ENCODE results near the gene PPP1R15A.
"Not testable (repeated sequence)": the region's sequence is repeated elsewhere in the genome, so short reads cannot be mapped to it uniquely, and the experiment has no call there.

PPP1R15A gene

GRCh38 chr19:48841571-48841970 is 30.6 kb upstream of the PPP1R15A start:
- Histone ChIP-seq H3K4me3 (ENCODE audit: low read length) (no peak overlapping the region), H3K27me3 (ENCODE audit: control insufficient read depth, insufficient read depth, low read length) (peaks cover 5% of the 10 kb centered on the region), H3K9ac (ENCODE audit: low read length) (no peak overlapping the region), H3K9me3 (ENCODE audit: control insufficient read depth, low read length) (no peaks in the 10 kb centered on the region), H3K4me1 (ENCODE audit: control insufficient read depth, insufficient read depth, low read length) (peaks cover 5% of the 10 kb centered on the region), H3K36me3 (ENCODE audit: control insufficient read depth, insufficient read depth, low read length) (no peaks in the 10 kb centered on the region)

DNA sequence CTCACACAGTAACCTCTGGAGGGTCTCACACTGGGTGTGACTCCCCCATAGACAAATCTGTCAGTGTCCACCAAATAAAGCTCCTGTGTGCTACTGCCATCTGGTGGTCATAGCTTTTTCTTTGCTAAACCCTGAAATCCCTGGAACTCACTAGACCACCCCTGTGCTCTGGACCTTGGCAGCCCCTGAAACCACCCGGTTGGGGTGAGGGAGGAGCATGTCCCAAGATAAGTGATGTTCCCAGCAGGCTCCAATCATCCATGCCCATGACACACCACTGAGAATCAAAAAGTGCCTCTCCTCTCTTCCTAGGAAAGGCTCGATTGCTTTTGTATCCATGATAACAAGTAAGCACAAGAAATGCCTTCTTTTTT is 29.4 kb upstream of the PPP1R15A start:
- H3K9me3 ChIP-seq (ENCODE audit: control insufficient read depth, low read length) = no peaks in the 10 kb centered on the region
- H3K27me3 ChIP-seq (ENCODE audit: control insufficient read depth, insufficient read depth, low read length) = no peaks in the 10 kb centered on the region
- no peaks in the 10 kb centered on the region for H3K36me3 ChIP-seq (ENCODE audit: control insufficient read depth, insufficient read depth, low read length)
- H3K4me3 ChIP-seq (ENCODE audit: low read length) = no peak overlapping the region
- no peaks in the 10 kb centered on the region for H3K4me1 ChIP-seq (ENCODE audit: control insufficient read depth, insufficient read depth, low read length)
- H3K9ac ChIP-seq (ENCODE audit: low read length) = no peak overlapping the region

DNA sequence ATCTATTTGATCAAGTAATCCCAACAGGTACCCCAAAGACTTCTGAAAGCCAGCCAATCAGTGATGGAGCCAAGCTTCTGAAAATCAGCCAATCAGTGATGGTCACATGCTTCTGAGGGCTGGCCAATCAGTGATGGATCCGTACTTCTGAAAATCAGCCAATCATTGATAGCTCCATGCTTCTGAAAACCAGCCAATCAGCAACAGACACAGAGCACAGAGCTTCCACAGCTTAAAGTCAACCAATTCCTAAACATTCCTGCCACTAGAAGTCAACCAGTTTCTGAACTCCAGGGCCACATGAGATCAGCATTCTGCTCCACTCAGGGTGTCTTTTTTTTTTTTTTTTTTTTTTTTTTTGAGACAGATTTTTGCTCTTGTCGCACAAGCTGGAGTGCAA is 27.7 kb upstream of the PPP1R15A start:
- no peaks in the 10 kb centered on the region for H3K27me3 ChIP-seq (ENCODE audit: control insufficient read depth, insufficient read depth, low read length)
- H3K4me1 ChIP-seq (ENCODE audit: control insufficient read depth, insufficient read depth, low read length) = no peaks in the 10 kb centered on the region
- no peak overlapping the region for H3K4me3 ChIP-seq (ENCODE audit: low read length)
- H3K9me3 ChIP-seq (ENCODE audit: control insufficient read depth, low read length) = no peaks in the 10 kb centered on the region
- no peak overlapping the region for H3K9ac ChIP-seq (ENCODE audit: low read length)
- no peaks in the 10 kb centered on the region for H3K36me3 ChIP-seq (ENCODE audit: control insufficient read depth, insufficient read depth, low read length)

- no peaks in the 10 kb centered on the region for H3K27me3 ChIP-seq (ENCODE audit: control insufficient read depth, insufficient read depth, low read length)
- no peak overlapping the region for H3K4me3 ChIP-seq (ENCODE audit: low read length)
- no peaks in the 10 kb centered on the region for H3K4me1 ChIP-seq (ENCODE audit: control insufficient read depth, insufficient read depth, low read length)
- H3K36me3 ChIP-seq (ENCODE audit: control insufficient read depth, insufficient read depth, low read length) = no peaks in the 10 kb centered on the region
- H3K9ac ChIP-seq (ENCODE audit: low read length) = no peak overlapping the region
- no peaks in the 10 kb centered on the region for H3K9me3 ChIP-seq (ENCODE audit: control insufficient read depth, low read length)
Measured at GRCh38 chr19:48845384-48845783, 26.8 kb upstream of the PPP1R15A start.

DNA sequence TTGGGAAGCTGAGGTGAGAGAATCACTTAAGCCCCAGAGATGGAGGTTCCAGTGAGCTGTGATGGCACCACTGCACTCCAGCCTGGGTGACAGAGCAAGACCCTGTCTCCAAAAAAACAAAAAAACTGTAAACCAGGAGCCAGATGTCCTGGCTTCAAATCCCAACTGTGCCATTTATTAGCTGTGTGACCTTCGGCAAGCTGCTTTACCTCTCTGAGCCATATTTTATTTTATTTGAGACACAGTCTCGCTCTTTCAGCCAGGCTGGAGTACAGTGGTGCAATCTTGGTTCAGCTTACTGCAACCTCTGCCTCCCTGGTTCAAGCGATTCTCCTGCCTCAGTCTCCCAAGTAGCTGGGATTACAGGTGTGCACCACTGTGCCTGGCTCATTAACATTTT is 25.6 kb upstream of the PPP1R15A start:
- H3K27me3 ChIP-seq (ENCODE audit: control insufficient read depth, insufficient read depth, low read length); H3K4me1 ChIP-seq (ENCODE audit: control insufficient read depth, insufficient read depth, low read length); H3K9me3 ChIP-seq (ENCODE audit: control insufficient read depth, low read length); H3K4me3 ChIP-seq (ENCODE audit: low read length); H3K9ac ChIP-seq (ENCODE audit: low read length); H3K36me3 ChIP-seq (ENCODE audit: control insufficient read depth, insufficient read depth, low read length): not testable (repeated sequence)

- Histone ChIP-seq H3K9me3 (ENCODE audit: control insufficient read depth, low read length) (no peaks in the 10 kb centered on the region), H3K4me3 (ENCODE audit: low read length) (no peak overlapping the region), H3K4me1 (ENCODE audit: control insufficient read depth, insufficient read depth, low read length) (no peaks in the 10 kb centered on the region), H3K27me3 (ENCODE audit: control insufficient read depth, insufficient read depth, low read length) (no peaks in the 10 kb centered on the region), H3K9ac (ENCODE audit: low read length) (no peak overlapping the region), H3K36me3 (ENCODE audit: control insufficient read depth, insufficient read depth, low read length) (no peaks in the 10 kb centered on the region)
Measured at GRCh38 chr19:48852292-48852691, 19.9 kb upstream of the PPP1R15A start.

GRCh38 chr19:48853483-48853882 is 18.7 kb upstream of the PPP1R15A start:
- Histone ChIP-seq H3K36me3 (ENCODE audit: control insufficient read depth, insufficient read depth, low read length) (no peaks in the 10 kb centered on the region), H3K4me3 (ENCODE audit: low read length) (no peak overlapping the region), H3K4me1 (ENCODE audit: control insufficient read depth, insufficient read depth, low read length) (no peaks in the 10 kb centered on the region), H3K27me3 (ENCODE audit: control insufficient read depth, insufficient read depth, low read length) (no peaks in the 10 kb centered on the region), H3K9me3 (ENCODE audit: control insufficient read depth, low read length) (no peaks in the 10 kb centered on the region), H3K9ac (ENCODE audit: low read length) (no peak overlapping the region)

GRCh38 chr19:48854103-48854502 is 18.1 kb upstream of the PPP1R15A start:
- Histone ChIP-seq H3K4me1 (ENCODE audit: control insufficient read depth, insufficient read depth, low read length) (no peaks in the 10 kb centered on the region), H3K9me3 (ENCODE audit: control insufficient read depth, low read length) (no peaks in the 10 kb centered on the region), H3K27me3 (ENCODE audit: control insufficient read depth, insufficient read depth, low read length) (no peaks in the 10 kb centered on the region), H3K4me3 (ENCODE audit: low read length) (no peak overlapping the region), H3K9ac (ENCODE audit: low read length) (no peak overlapping the region), H3K36me3 (ENCODE audit: control insufficient read depth, insufficient read depth, low read length) (no peaks in the 10 kb centered on the region)

- Histone ChIP-seq H3K9me3 (ENCODE audit: control insufficient read depth, low read length) (no peaks in the 10 kb centered on the region), H3K9ac (ENCODE audit: low read length) (no peak overlapping the region), H3K36me3 (ENCODE audit: control insufficient read depth, insufficient read depth, low read length) (no peaks in the 10 kb centered on the region), H3K4me3 (ENCODE audit: low read length) (no peak overlapping the region), H3K27me3 (ENCODE audit: control insufficient read depth, insufficient read depth, low read length) (no peaks in the 10 kb centered on the region), H3K4me1 (ENCODE audit: control insufficient read depth, insufficient read depth, low read length) (no peaks in the 10 kb centered on the region)
Measured at GRCh38 chr19:48856921-48857320, 15.3 kb upstream of the PPP1R15A start.

GRCh38 chr19:48858984-48859710 is 13.1 kb upstream of the PPP1R15A start:
- Histone ChIP-seq H3K4me1 (ENCODE audit: control insufficient read depth, insufficient read depth, low read length) (no peaks in the 10 kb centered on the region), H3K9ac (ENCODE audit: low read length) (peak overlapping the region; percentile 38), H3K36me3 (ENCODE audit: control insufficient read depth, insufficient read depth, low read length) (no peaks in the 10 kb centered on the region), H3K9me3 (ENCODE audit: control insufficient read depth, low read length) (no peaks in the 10 kb centered on the region), H3K4me3 (ENCODE audit: low read length) (no peak overlapping the region), H3K27me3 (ENCODE audit: control insufficient read depth, insufficient read depth, low read length) (no peaks in the 10 kb centered on the region)

GRCh38 chr19:48859711-48860572 is 12.3 kb upstream of the PPP1R15A start:
- H3K4me1 ChIP-seq (ENCODE audit: control insufficient read depth, insufficient read depth, low read length) = no peaks in the 10 kb centered on the region
- peak overlapping the region; percentile 38 for H3K9ac ChIP-seq (ENCODE audit: low read length)
- no peak overlapping the region for H3K4me3 ChIP-seq (ENCODE audit: low read length)

GRCh38 chr19:48861313-48861712 is 10.9 kb upstream of the PPP1R15A start:
- H3K4me3 ChIP-seq (ENCODE audit: low read length) = no peak overlapping the region
- H3K36me3 ChIP-seq (ENCODE audit: control insufficient read depth, insufficient read depth, low read length) = no peaks in the 10 kb centered on the region
- no peaks in the 10 kb centered on the region for H3K4me1 ChIP-seq (ENCODE audit: control insufficient read depth, insufficient read depth, low read length)
- H3K9ac ChIP-seq (ENCODE audit: low read length) = no peak overlapping the region
- no peaks in the 10 kb centered on the region for H3K9me3 ChIP-seq (ENCODE audit: control insufficient read depth, low read length)
- no peaks in the 10 kb centered on the region for H3K27me3 ChIP-seq (ENCODE audit: control insufficient read depth, insufficient read depth, low read length)

More at GRCh38 chr19:48859711-48860572, 12.3 kb upstream of the PPP1R15A start:
- Histone ChIP-seq H3K9me3 (ENCODE audit: control insufficient read depth, low read length) (no peaks in the 10 kb centered on the region), H3K36me3 (ENCODE audit: control insufficient read depth, insufficient read depth, low read length) (no peaks in the 10 kb centered on the region), H3K27me3 (ENCODE audit: control insufficient read depth, insufficient read depth, low read length) (no peaks in the 10 kb centered on the region)

Data from mucosa of stomach (tissue), 1 donor.